H1 (cell line): Measurements from ENCODE around the gene LRRFIP1. TPM values are rescaled to one million over a fixed set of nuclear protein-coding genes. Genes with fewer than 3 reads are reported as not detected.

ENCODE experiments used
- CTCF ChIA-PET: fragments of 300-600 bp; sonication (Branson Sonifier 250); formaldehyde crosslinking; loops from one replicate; lab custom pipeline; 2021; ENCODE audit not compliant: partially characterized antibody; lab: Charles Lee
- POLR2A ChIA-PET: fragments of 300-600 bp; sonication (Branson Sonifier 250); formaldehyde crosslinking; loops from one replicate; lab custom pipeline; 2021; ENCODE audit warnings: inconsistent platforms; ENCODE audit not compliant: partially characterized antibody; lab: Charles Lee
- DNase-seq, 2 experiments: peaks; one replicate each; pipeline versions ENCODE4 v3.0.0 to v3.0.0-alpha.2; 2010 to 2022; ENCODE audit warnings: low spot score in 2 of 2, low read depth in 1 of 2, mixed read lengths in 1 of 2
- FAIRE-seq: peaks from 2 replicates; lab custom pipeline; 2011; peaks lifted over from hg19 to GRCh38; lab: Jason Lieb, UNC
- H2AFZ ChIP-seq: 2 replicates; pipeline ENCODE4 v1.8.1; 2012; ENCODE audit warnings: low read length, inconsistent platforms
- H2AK5ac ChIP-seq: 2 replicates; pipeline ENCODE4 v1.6.1; 2013; ENCODE audit warnings: low read depth, low read length
- H2BK120ac ChIP-seq: replicated peaks from 2 replicates; pipeline ENCODE3; 2013; ENCODE audit warnings: low read depth, low read length, inconsistent platforms
- H2BK12ac ChIP-seq: 2 replicates; pipeline ENCODE4 v1.6.1; 2013; ENCODE audit warnings: low read depth, low read length
- H2BK15ac ChIP-seq: 2 replicates; pipeline ENCODE4 v1.6.1; 2013; ENCODE audit warnings: low read length
- H2BK20ac ChIP-seq: 2 replicates; pipeline ENCODE4 v1.6.1; 2013; ENCODE audit warnings: low read length
- H2BK5ac ChIP-seq: 2 replicates; pipeline ENCODE4 v1.6.1; 2013; ENCODE audit warnings: low read depth, low read length
- H3K14ac ChIP-seq: 2 replicates; pipeline ENCODE4 v1.6.1; 2013; ENCODE audit warnings: inconsistent platforms; ENCODE audit not compliant: insufficient read length
- H3K18ac ChIP-seq: 2 replicates; pipeline ENCODE4 v1.6.1; 2013; ENCODE audit warnings: low read length; ENCODE audit errors: extremely low read depth
- H3K23ac ChIP-seq: 2 replicates; pipeline ENCODE4 v1.6.1; 2013; ENCODE audit warnings: inconsistent platforms; ENCODE audit not compliant: insufficient read length
- H3K23me2 ChIP-seq: 2 replicates; pipeline ENCODE4 v1.6.1; 2013; ENCODE audit warnings: low read depth, low read length
- H3K27ac ChIP-seq: 2 replicates; pipeline ENCODE4 v1.6.1; 2011; ENCODE audit warnings: low read depth, low read length, inconsistent platforms
- H3K27me3 ChIP-seq, 4 experiments: replicated peaks in 1 of 4; 1 replicate in 1 of 4; 2 replicates in 3 of 4; pipeline versions ENCODE4 v1.6.1 to v1.8.1; 2011 to 2013; ENCODE audit warnings: low read length in 3 of 4, mild to moderate bottlenecking in 3 of 4, inconsistent platforms in 2 of 4, mixed read lengths in 2 of 4, moderate library complexity in 1 of 4; ENCODE audit not compliant: control insufficient read depth in 3 of 4, insufficient read depth in 3 of 4; ENCODE audit errors: extremely low read depth in 1 of 4
- H3K36me3 ChIP-seq, 4 experiments: 2 replicates each; pipeline versions ENCODE4 v1.6.1 to v1.8.1; 2011 to 2013; ENCODE audit warnings: mild to moderate bottlenecking in 4 of 4, low read length in 3 of 4, moderate library complexity in 2 of 4, control low read depth in 1 of 4, inconsistent platforms in 1 of 4; ENCODE audit not compliant: insufficient read depth in 4 of 4, control insufficient read depth in 2 of 4
- H3K4ac ChIP-seq: replicated peaks from 2 replicates; pipeline ENCODE3; 2013; ENCODE audit warnings: low read length, low read depth, mixed read lengths, inconsistent platforms; ENCODE audit not compliant: insufficient read length
- H3K4me1 ChIP-seq, 4 experiments: replicated peaks in 1 of 4; 1 replicate in 1 of 4; 2 replicates in 3 of 4; pipeline versions ENCODE4 v1.6.1 to v1.8.1; 2011 to 2013; ENCODE audit warnings: low read length in 3 of 4, inconsistent platforms in 2 of 4, mixed read lengths in 1 of 4; ENCODE audit not compliant: insufficient read depth in 4 of 4, control insufficient read depth in 3 of 4
- H3K4me2 ChIP-seq, 2 experiments: 2 replicates each; pipeline versions ENCODE4 v1.6.1 to v1.8.1; 2011 to 2013; ENCODE audit warnings: low read depth in 2 of 2, low read length in 2 of 2, control low read depth in 1 of 2, inconsistent platforms in 1 of 2, mild to moderate bottlenecking in 1 of 2; ENCODE audit not compliant: insufficient read depth in 1 of 2
- H3K4me3 ChIP-seq, 4 experiments: fragments of 200-600, 300-600 bp in 1 of 4; sonication (generic), shearing (Covaris generic), sonication (Bioruptor Twin) in 1 of 4; 2 replicates each; pipeline versions ENCODE4 v1.5.1 to v1.8.1; 2011 to 2016; ENCODE audit warnings: low read length in 4 of 4, low read depth in 3 of 4, control low read depth in 2 of 4, inconsistent platforms in 2 of 4, mild to moderate bottlenecking in 2 of 4, mixed read lengths in 1 of 4, moderate library complexity in 1 of 4; ENCODE audit not compliant: insufficient read depth in 2 of 4; ENCODE audit errors: extremely low read depth in 1 of 4
- H3K56ac ChIP-seq: replicated peaks from 2 replicates; pipeline ENCODE3; 2013; ENCODE audit warnings: low read depth, mild to moderate bottlenecking, mixed read lengths, low read length, inconsistent platforms; ENCODE audit not compliant: insufficient read length
- H3K79me1 ChIP-seq: 2 replicates; pipeline ENCODE4 v1.6.1; 2013; ENCODE audit warnings: low read depth, low read length, control low read depth
- H3K79me2 ChIP-seq, 2 experiments: 2 replicates each; pipeline versions ENCODE4 v1.6.1 to v1.8.1; 2012 to 2013; ENCODE audit warnings: low read length in 2 of 2, mild to moderate bottlenecking in 2 of 2, inconsistent platforms in 1 of 2; ENCODE audit not compliant: insufficient read depth in 2 of 2, control insufficient read depth in 1 of 2
- H3K9ac ChIP-seq, 4 experiments: replicated peaks in 1 of 4; 1 replicate in 1 of 4; 2 replicates in 3 of 4; pipeline versions ENCODE4 v1.6.1 to v1.8.1; 2011 to 2013; ENCODE audit warnings: low read depth in 3 of 4, low read length in 3 of 4, control low read depth in 2 of 4, mild to moderate bottlenecking in 2 of 4, moderate library complexity in 2 of 4, inconsistent platforms in 1 of 4; ENCODE audit errors: extremely low read depth in 1 of 4
- H3K9me3 ChIP-seq, 2 experiments: 2 replicates each; pipeline versions ENCODE4 v1.6.1 to v1.8.1; 2012 to 2013; ENCODE audit warnings: mild to moderate bottlenecking in 2 of 2, moderate library complexity in 2 of 2, control low read depth in 1 of 2, inconsistent platforms in 1 of 2, low read depth in 1 of 2, low read length in 1 of 2, mixed read lengths in 1 of 2; ENCODE audit not compliant: insufficient read depth in 2 of 2
- H4K20me1 ChIP-seq, 2 experiments: replicated peaks in 1 of 2; 2 replicates each; pipeline versions ENCODE3 to v1.8.1; 2011 to 2013; ENCODE audit warnings: inconsistent platforms in 2 of 2, low read length in 2 of 2, mild to moderate bottlenecking in 1 of 2; ENCODE audit not compliant: insufficient read depth in 2 of 2, control insufficient read depth in 1 of 2
- H4K5ac ChIP-seq: 2 replicates; pipeline ENCODE4 v1.6.1; 2013; ENCODE audit warnings: low read length, low read depth, mixed read lengths, inconsistent platforms; ENCODE audit not compliant: insufficient read length
- H4K8ac ChIP-seq: 2 replicates; pipeline ENCODE4 v1.8.0; 2013; ENCODE audit warnings: mild to moderate bottlenecking, moderate library complexity, low read length, inconsistent platforms; ENCODE audit not compliant: insufficient read depth; ENCODE audit errors: extremely low read depth
- H4K91ac ChIP-seq: replicated peaks from 2 replicates; pipeline ENCODE3; 2013; ENCODE audit warnings: low read length, mixed read lengths, inconsistent platforms; ENCODE audit not compliant: insufficient read length
- ASH2L ChIP-seq: fragments of 200-600, 300-600 bp; sonication (generic); IDR thresholded peaks from one replicate; pipeline ENCODE4 v1.7.1; 2017; ENCODE audit warnings: low read length
- HDAC6 ChIP-seq: IDR thresholded peaks from one replicate; pipeline ENCODE4 v1.7.1; 2012; ENCODE audit warnings: low read depth, mild to moderate bottlenecking, inconsistent platforms, low read length, moderate library complexity
- PHF8 ChIP-seq: fragments of 200-600 bp; sonication (generic); conservative IDR thresholded peaks from 2 replicates; pipeline ENCODE4 v1.7.1; 2012; ENCODE audit warnings: low read depth, mild to moderate bottlenecking, inconsistent platforms, low read length, moderate library complexity
- SIN3A ChIP-seq, 2 experiments: IDR thresholded peaks in 1 of 2; conservative IDR thresholded peaks in 1 of 2; 2 replicates each; pipeline ENCODE4 v1.6.1; 2011 to 2012; ENCODE audit warnings: low read length in 2 of 2, improper control_type of control experiment in 1 of 2, low read depth in 1 of 2, mild to moderate bottlenecking in 1 of 2
- WGBS, 2 experiments: shearing (Covaris generic) in 1 of 2; methylation state at CpG; one replicate each; pipeline versions ENCODE4 v1.1.6 to v1.1.7; 2013 to 2015; ENCODE audit warnings: low lambda C conversion rate in 2 of 2, mixed read lengths in 2 of 2, inconsistent platforms in 1 of 2, low coverage in 1 of 2, missing lambda C conversion rate in 1 of 2; ENCODE audit not compliant: insufficient replicate concordance in 2 of 2, insufficient coverage in 1 of 2, insufficient read length in 1 of 2; ENCODE audit errors: extremely low coverage in 1 of 2, missing lambda C conversion rate in 1 of 2; 5-methylcytosine and 5-hydroxymethylcytosine counted together
- polyA plus RNA-seq, 7 experiments: library from polyadenylated mRNA; depleted of rRNA in 3 of 7; stranded (reverse) in 5 of 7; unstranded in 2 of 7; fragments of >200 nt in 5 of 7; fragments of 200-250 nt in 2 of 7; gene quantifications; 1 replicate in 5 of 7; 2 replicates in 1 of 7; 4 replicates in 1 of 7; pipeline versions ENCODE4 v1.2.1 to v1.2.3, GENCODE V29; 2011 to 2013; ENCODE audit warnings: missing spikeins in 2 of 7, mixed read lengths in 2 of 7
- total RNA-seq: library from RNA; stranded (reverse); fragmentation: NEBNext Ultra II Directional; extraction: Animal tissue kit (Norgen Biotek cat#: 25700); gene quantifications from 2 replicates; pipeline ENCODE4 v1.2.1, GENCODE V29; 2021

The LRRFIP1 gene
- total and polyA plus RNA-seq, 2 of the 8 experiments (the other 6 are each of a cell fraction or from before 2014, with no cell fraction given), result 12.1 to 75.8 TPM

DNA sequence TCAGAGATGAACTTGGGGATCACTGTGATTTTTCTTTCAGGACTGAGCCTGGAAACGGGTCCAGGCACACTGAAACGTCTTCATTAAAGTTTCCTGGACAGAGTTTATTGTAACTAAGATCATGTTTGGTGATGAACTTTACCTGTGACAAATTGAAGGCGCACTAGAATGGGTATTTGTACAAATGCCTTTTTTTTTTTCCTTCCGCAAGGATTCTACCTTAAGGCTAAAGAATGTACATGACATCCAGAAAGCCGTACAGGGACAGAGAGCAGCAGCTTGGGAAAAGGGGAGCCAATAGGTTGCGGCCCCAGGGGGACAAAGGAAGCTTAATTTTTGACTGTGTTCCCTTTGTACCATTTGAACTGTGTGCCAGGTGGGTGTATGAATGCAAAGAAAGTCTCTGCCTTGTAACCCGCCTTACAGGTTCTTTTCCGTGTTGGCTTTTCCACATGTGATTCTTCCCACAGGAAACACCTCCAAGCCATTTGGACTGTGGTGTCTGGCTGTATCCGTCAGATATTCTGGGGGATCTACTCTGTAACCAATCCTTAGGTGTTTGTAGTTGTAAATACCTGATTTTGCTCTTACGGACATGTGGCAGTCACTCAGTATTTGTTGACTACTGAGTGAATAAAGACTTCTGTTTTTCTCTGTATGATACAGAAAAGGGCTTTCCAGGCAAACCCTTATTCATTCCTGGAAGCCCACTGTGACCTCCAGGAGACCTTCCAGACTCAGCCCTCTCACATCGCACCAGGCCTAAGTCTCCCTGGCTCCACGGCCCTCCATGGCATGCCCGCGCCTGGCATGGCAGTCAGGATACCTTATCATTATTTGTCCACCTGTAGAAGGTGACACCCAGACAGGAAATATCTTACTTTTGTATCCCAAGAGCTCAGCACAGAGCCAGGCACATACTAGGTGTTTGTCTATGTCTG, 1.1 kb downstream of the LRRFIP1 start:
- Histone ChIP-seq H3K4me1 (peaks cover 3 to 13% (median 8%) of the 10 kb centered on the region in 4 experiments; a peak in 5 of 7 replicates), H3K23ac (no peak overlapping the region), H2BK5ac (0 out of 2 replicates have a peak overlapping the region, but pooled peaks have one; percentile 35), H2BK15ac (peak overlapping the region; percentile 88; the same call in 1 of the 2 replicates), H3K56ac (no peak overlapping the region), H2BK12ac (no peak overlapping the region; the same call in 1 of the 2 replicates), H3K27me3 (peaks cover 0 to 31% (median 24%) of the 10 kb centered on the region in 4 experiments; a peak in 6 of 7 replicates), H3K9me3 (no peaks in the 10 kb centered on the region), H3K36me3 (no peaks in the 10 kb centered on the region; a peak in 1 of 8 replicates), H2AK5ac (no peak overlapping the region), H4K91ac (no peak overlapping the region), H3K9ac (peak overlapping the region in 2 of 4 experiments; percentile 24 to 35; a peak in 3 of 7 replicates), H4K5ac (no peak overlapping the region), H3K79me2 (peaks cover 0 to 12% of the 10 kb centered on the region in 2 experiments; a peak in 3 of 4 replicates), H2BK20ac (no peak overlapping the region), H2BK120ac (no peak overlapping the region), H2AFZ (peak overlapping the region; percentile 91; the same call in 1 of the 2 replicates), H3K79me1 (peaks cover 9% of the 10 kb centered on the region), H3K14ac (no peak overlapping the region), H4K20me1 (peaks cover 0 to 2% of the 10 kb centered on the region in 2 experiments), H3K23me2 (peaks cover 5% of the 10 kb centered on the region), H3K18ac (peak overlapping the region; percentile 78), H4K8ac (no peak overlapping the region), H3K4ac (no peak overlapping the region), H3K4me2 (peak overlapping the region; percentile 87 to 99), H3K4me3 (peak overlapping the region; percentile 54 to 75 (median 56)), H3K27ac (no peak overlapping the region)
- no peak for TF ChIP-seq ASH2L
- 0 out of 4 replicates have a peak, but pooled peaks of 1 of the 2 experiments have one; percentile 4 for TF ChIP-seq SIN3A (conservative IDR thresholded peaks at IDR 0.05 in 1 of 2, IDR thresholded peaks at IDR 0.05 in 1 of 2; ENCODE audit: low read depth in 1 of 2, low read length in 2 of 2)
- no peak for TF ChIP-seq PHF8
- TF ChIP-seq HDAC6, result no peak
- 84% methylated on average over 14 of the region's 14 CpGs; no CpG with 5 or more reads in 1 of the 2 experiments for WGBS, 2 experiments
- FAIRE-seq (no peak), DNase-seq (no peak)
- CTCF ChIA-PET, result interaction anchor here (0.6 to 1.5 kb wide), 5 partner anchors 12 to 111 kb away, joined by 3 to 4 read pairs (median 3); no protein-coding TSS in a partner anchor
- POLR2A ChIA-PET, result interaction anchor here (0.7 to 6.7 kb wide), 9 partner anchors 10 to 788 kb away, joined by 3 to 42 read pairs (median 3); no protein-coding TSS in a partner anchor
